H1 (cell line): ENCODE data around the gene LIN28A. TPM values are rescaled to one million over a fixed set of nuclear protein-coding genes. Genes with fewer than 3 reads are reported as not detected.

ENCODE experiments used
- CTCF ChIA-PET: fragments of 300-600 bp; sonication (Branson Sonifier 250); formaldehyde crosslinking; loops from one replicate; lab custom pipeline; 2021; ENCODE audit not compliant: partially characterized antibody; lab: Charles Lee
- POLR2A ChIA-PET: fragments of 300-600 bp; sonication (Branson Sonifier 250); formaldehyde crosslinking; loops from one replicate; lab custom pipeline; 2021; ENCODE audit warnings: inconsistent platforms; ENCODE audit not compliant: partially characterized antibody; lab: Charles Lee
- DNase-seq, 2 experiments: peaks; one replicate each; pipeline versions ENCODE4 v3.0.0 to v3.0.0-alpha.2; 2010 to 2022; ENCODE audit warnings: low spot score in 2 of 2, low read depth in 1 of 2, mixed read lengths in 1 of 2
- FAIRE-seq: peaks from 2 replicates; lab custom pipeline; 2011; peaks lifted over from hg19 to GRCh38; lab: Jason Lieb, UNC
- H2AFZ ChIP-seq: 2 replicates; pipeline ENCODE4 v1.8.1; 2012; ENCODE audit warnings: low read length, inconsistent platforms
- H2AK5ac ChIP-seq: 2 replicates; pipeline ENCODE4 v1.6.1; 2013; ENCODE audit warnings: low read depth, low read length
- H2BK120ac ChIP-seq: replicated peaks from 2 replicates; pipeline ENCODE3; 2013; ENCODE audit warnings: low read depth, low read length, inconsistent platforms
- H2BK12ac ChIP-seq: 2 replicates; pipeline ENCODE4 v1.6.1; 2013; ENCODE audit warnings: low read depth, low read length
- H2BK15ac ChIP-seq: 2 replicates; pipeline ENCODE4 v1.6.1; 2013; ENCODE audit warnings: low read length
- H2BK20ac ChIP-seq: 2 replicates; pipeline ENCODE4 v1.6.1; 2013; ENCODE audit warnings: low read length
- H2BK5ac ChIP-seq: 2 replicates; pipeline ENCODE4 v1.6.1; 2013; ENCODE audit warnings: low read depth, low read length
- H3K14ac ChIP-seq: 2 replicates; pipeline ENCODE4 v1.6.1; 2013; ENCODE audit warnings: inconsistent platforms; ENCODE audit not compliant: insufficient read length
- H3K18ac ChIP-seq: 2 replicates; pipeline ENCODE4 v1.6.1; 2013; ENCODE audit warnings: low read length; ENCODE audit errors: extremely low read depth
- H3K23ac ChIP-seq: 2 replicates; pipeline ENCODE4 v1.6.1; 2013; ENCODE audit warnings: inconsistent platforms; ENCODE audit not compliant: insufficient read length
- H3K23me2 ChIP-seq: 2 replicates; pipeline ENCODE4 v1.6.1; 2013; ENCODE audit warnings: low read depth, low read length
- H3K27ac ChIP-seq: 2 replicates; pipeline ENCODE4 v1.6.1; 2011; ENCODE audit warnings: low read depth, low read length, inconsistent platforms
- H3K27me3 ChIP-seq, 4 experiments: replicated peaks in 1 of 4; 1 replicate in 1 of 4; 2 replicates in 3 of 4; pipeline versions ENCODE4 v1.6.1 to v1.8.1; 2011 to 2013; ENCODE audit warnings: low read length in 3 of 4, mild to moderate bottlenecking in 3 of 4, inconsistent platforms in 2 of 4, mixed read lengths in 2 of 4, moderate library complexity in 1 of 4; ENCODE audit not compliant: control insufficient read depth in 3 of 4, insufficient read depth in 3 of 4; ENCODE audit errors: extremely low read depth in 1 of 4
- H3K36me3 ChIP-seq, 4 experiments: 2 replicates each; pipeline versions ENCODE4 v1.6.1 to v1.8.1; 2011 to 2013; ENCODE audit warnings: mild to moderate bottlenecking in 4 of 4, low read length in 3 of 4, moderate library complexity in 2 of 4, control low read depth in 1 of 4, inconsistent platforms in 1 of 4; ENCODE audit not compliant: insufficient read depth in 4 of 4, control insufficient read depth in 2 of 4
- H3K4ac ChIP-seq: replicated peaks from 2 replicates; pipeline ENCODE3; 2013; ENCODE audit warnings: low read length, low read depth, mixed read lengths, inconsistent platforms; ENCODE audit not compliant: insufficient read length
- H3K4me1 ChIP-seq, 4 experiments: replicated peaks in 1 of 4; 1 replicate in 1 of 4; 2 replicates in 3 of 4; pipeline versions ENCODE4 v1.6.1 to v1.8.1; 2011 to 2013; ENCODE audit warnings: low read length in 3 of 4, inconsistent platforms in 2 of 4, mixed read lengths in 1 of 4; ENCODE audit not compliant: insufficient read depth in 4 of 4, control insufficient read depth in 3 of 4
- H3K4me2 ChIP-seq, 2 experiments: 2 replicates each; pipeline versions ENCODE4 v1.6.1 to v1.8.1; 2011 to 2013; ENCODE audit warnings: low read depth in 2 of 2, low read length in 2 of 2, control low read depth in 1 of 2, inconsistent platforms in 1 of 2, mild to moderate bottlenecking in 1 of 2; ENCODE audit not compliant: insufficient read depth in 1 of 2
- H3K4me3 ChIP-seq, 4 experiments: fragments of 200-600, 300-600 bp in 1 of 4; sonication (generic), shearing (Covaris generic), sonication (Bioruptor Twin) in 1 of 4; 2 replicates each; pipeline versions ENCODE4 v1.5.1 to v1.8.1; 2011 to 2016; ENCODE audit warnings: low read length in 4 of 4, low read depth in 3 of 4, control low read depth in 2 of 4, inconsistent platforms in 2 of 4, mild to moderate bottlenecking in 2 of 4, mixed read lengths in 1 of 4, moderate library complexity in 1 of 4; ENCODE audit not compliant: insufficient read depth in 2 of 4; ENCODE audit errors: extremely low read depth in 1 of 4
- H3K56ac ChIP-seq: replicated peaks from 2 replicates; pipeline ENCODE3; 2013; ENCODE audit warnings: low read depth, mild to moderate bottlenecking, mixed read lengths, low read length, inconsistent platforms; ENCODE audit not compliant: insufficient read length
- H3K79me1 ChIP-seq: 2 replicates; pipeline ENCODE4 v1.6.1; 2013; ENCODE audit warnings: low read depth, low read length, control low read depth
- H3K79me2 ChIP-seq, 2 experiments: 2 replicates each; pipeline versions ENCODE4 v1.6.1 to v1.8.1; 2012 to 2013; ENCODE audit warnings: low read length in 2 of 2, mild to moderate bottlenecking in 2 of 2, inconsistent platforms in 1 of 2; ENCODE audit not compliant: insufficient read depth in 2 of 2, control insufficient read depth in 1 of 2
- H3K9ac ChIP-seq, 4 experiments: replicated peaks in 1 of 4; 1 replicate in 1 of 4; 2 replicates in 3 of 4; pipeline versions ENCODE4 v1.6.1 to v1.8.1; 2011 to 2013; ENCODE audit warnings: low read depth in 3 of 4, low read length in 3 of 4, control low read depth in 2 of 4, mild to moderate bottlenecking in 2 of 4, moderate library complexity in 2 of 4, inconsistent platforms in 1 of 4; ENCODE audit errors: extremely low read depth in 1 of 4
- H3K9me3 ChIP-seq, 2 experiments: 2 replicates each; pipeline versions ENCODE4 v1.6.1 to v1.8.1; 2012 to 2013; ENCODE audit warnings: mild to moderate bottlenecking in 2 of 2, moderate library complexity in 2 of 2, control low read depth in 1 of 2, inconsistent platforms in 1 of 2, low read depth in 1 of 2, low read length in 1 of 2, mixed read lengths in 1 of 2; ENCODE audit not compliant: insufficient read depth in 2 of 2
- H4K20me1 ChIP-seq, 2 experiments: replicated peaks in 1 of 2; 2 replicates each; pipeline versions ENCODE3 to v1.8.1; 2011 to 2013; ENCODE audit warnings: inconsistent platforms in 2 of 2, low read length in 2 of 2, mild to moderate bottlenecking in 1 of 2; ENCODE audit not compliant: insufficient read depth in 2 of 2, control insufficient read depth in 1 of 2
- H4K5ac ChIP-seq: 2 replicates; pipeline ENCODE4 v1.6.1; 2013; ENCODE audit warnings: low read length, low read depth, mixed read lengths, inconsistent platforms; ENCODE audit not compliant: insufficient read length
- H4K8ac ChIP-seq: 2 replicates; pipeline ENCODE4 v1.8.0; 2013; ENCODE audit warnings: mild to moderate bottlenecking, moderate library complexity, low read length, inconsistent platforms; ENCODE audit not compliant: insufficient read depth; ENCODE audit errors: extremely low read depth
- H4K91ac ChIP-seq: replicated peaks from 2 replicates; pipeline ENCODE3; 2013; ENCODE audit warnings: low read length, mixed read lengths, inconsistent platforms; ENCODE audit not compliant: insufficient read length
- BACH1 ChIP-seq: IDR thresholded peaks from 2 replicates; pipeline ENCODE4 v1.6.1; 2012; ENCODE audit warnings: low read length, improper control_type of control experiment
- CEBPB ChIP-seq: IDR thresholded peaks from 2 replicates; pipeline ENCODE4 v1.6.1; 2012; ENCODE audit warnings: low read depth, low read length
- CREB1 ChIP-seq: IDR thresholded peaks from 2 replicates; pipeline ENCODE4 v1.6.1; 2012; ENCODE audit warnings: inconsistent platforms
- EP300 ChIP-seq, 2 experiments: IDR thresholded peaks; 1 replicate in 1 of 2; 2 replicates in 1 of 2; pipeline ENCODE4 v1.6.1; 2011 to 2012; ENCODE audit warnings: low read depth in 2 of 2, low read length in 2 of 2, mild to moderate bottlenecking in 2 of 2, borderline replicate concordance in 1 of 2, inconsistent platforms in 1 of 2, moderate library complexity in 1 of 2
- FOSL1 ChIP-seq: IDR thresholded peaks from 2 replicates; pipeline ENCODE4 v1.6.1; 2011; ENCODE audit warnings: mild to moderate bottlenecking, low read depth, low read length, moderate library complexity; ENCODE audit not compliant: insufficient read depth
- GTF2F1 ChIP-seq: IDR thresholded peaks from 2 replicates; pipeline ENCODE4 v1.6.1; 2012; ENCODE audit warnings: low read depth, low read length, improper control_type of control experiment, borderline replicate concordance
- HDAC6 ChIP-seq: IDR thresholded peaks from one replicate; pipeline ENCODE4 v1.7.1; 2012; ENCODE audit warnings: low read depth, mild to moderate bottlenecking, inconsistent platforms, low read length, moderate library complexity
- JUND ChIP-seq: IDR thresholded peaks from 2 replicates; pipeline ENCODE4 v1.6.1; 2011; ENCODE audit warnings: mild to moderate bottlenecking, improper control_type of control experiment, low read length
- MAX ChIP-seq: IDR thresholded peaks from 2 replicates; pipeline ENCODE4 v1.6.1; 2012; ENCODE audit warnings: inconsistent platforms
- POLR2A ChIP-seq, 2 experiments: IDR thresholded peaks; 1 replicate in 1 of 2; 2 replicates in 1 of 2; pipeline ENCODE4 v1.6.1; 2011; ENCODE audit warnings: low read depth in 2 of 2, low read length in 2 of 2, mild to moderate bottlenecking in 2 of 2; ENCODE audit errors: control extremely low read depth in 1 of 2
- RBBP5 ChIP-seq: IDR thresholded peaks from 2 replicates; pipeline ENCODE4 v1.7.1; 2012; ENCODE audit warnings: low read depth, mild to moderate bottlenecking, inconsistent platforms, low read length, moderate library complexity, borderline replicate concordance
- SP2 ChIP-seq: IDR thresholded peaks from 2 replicates; pipeline ENCODE4 v1.6.1; 2012; ENCODE audit warnings: mild to moderate bottlenecking, low read length, inconsistent platforms
- SUZ12 ChIP-seq: fragments of 200-600 bp; sonication (generic); IDR thresholded peaks from 2 replicates; pipeline ENCODE4 v1.6.1; 2012; ENCODE audit warnings: mild to moderate bottlenecking, inconsistent platforms, low read length, moderate library complexity, mixed read lengths
- WGBS, 2 experiments: shearing (Covaris generic) in 1 of 2; methylation state at CpG; one replicate each; pipeline versions ENCODE4 v1.1.6 to v1.1.7; 2013 to 2015; ENCODE audit warnings: low lambda C conversion rate in 2 of 2, mixed read lengths in 2 of 2, inconsistent platforms in 1 of 2, low coverage in 1 of 2, missing lambda C conversion rate in 1 of 2; ENCODE audit not compliant: insufficient replicate concordance in 2 of 2, insufficient coverage in 1 of 2, insufficient read length in 1 of 2; ENCODE audit errors: extremely low coverage in 1 of 2, missing lambda C conversion rate in 1 of 2; 5-methylcytosine and 5-hydroxymethylcytosine counted together
- polyA plus RNA-seq, 7 experiments: library from polyadenylated mRNA; depleted of rRNA in 3 of 7; stranded (reverse) in 5 of 7; unstranded in 2 of 7; fragments of >200 nt in 5 of 7; fragments of 200-250 nt in 2 of 7; gene quantifications; 1 replicate in 5 of 7; 2 replicates in 1 of 7; 4 replicates in 1 of 7; pipeline versions ENCODE4 v1.2.1 to v1.2.3, GENCODE V29; 2011 to 2013; ENCODE audit warnings: missing spikeins in 2 of 7, mixed read lengths in 2 of 7
- total RNA-seq: library from RNA; stranded (reverse); fragmentation: NEBNext Ultra II Directional; extraction: Animal tissue kit (Norgen Biotek cat#: 25700); gene quantifications from 2 replicates; pipeline ENCODE4 v1.2.1, GENCODE V29; 2021

Gene LIN28A
- total and polyA plus RNA-seq, 2 of the 8 experiments (the other 6 are each of a cell fraction or from before 2014, with no cell fraction given): 403 to 1,486 TPM

GRCh38 chr1:26375081-26375480 is 35.5 kb upstream of the LIN28A start:
- Histone ChIP-seq H2AFZ (0 out of 2 replicates have a peak overlapping the region, but pooled peaks have one; percentile 30), H3K79me1 (no peaks in the 10 kb centered on the region), H2BK12ac (no peak overlapping the region), H3K9me3 (no peaks in the 10 kb centered on the region), H3K23ac (no peak overlapping the region), H4K91ac (no peak overlapping the region), H3K27me3 (no peaks in the 10 kb centered on the region), H2BK5ac (no peak overlapping the region; the same call in 1 of the 2 replicates), H2BK20ac (peak overlapping the region; percentile 83; the same call in 1 of the 2 replicates), H4K5ac (no peak overlapping the region), H3K36me3 (no peaks in the 10 kb centered on the region), H2BK15ac (no peak overlapping the region), H4K20me1 (no peaks in the 10 kb centered on the region), H3K56ac (no peak overlapping the region), H3K4me1 (peaks cover 0 to 2% (median 0%) of the 10 kb centered on the region in 4 experiments; a peak in 3 of 7 replicates), H3K18ac (no peak overlapping the region), H3K9ac (no peak overlapping the region), H3K27ac (no peak overlapping the region), H3K4me3 (no peak overlapping the region), H3K79me2 (no peaks in the 10 kb centered on the region), H2AK5ac (no peak overlapping the region), H3K14ac (no peak overlapping the region), H3K4ac (no peak overlapping the region), H3K4me2 (no peak overlapping the region), H3K23me2 (no peaks in the 10 kb centered on the region), H4K8ac (no peak overlapping the region), H2BK120ac (no peak overlapping the region)
- 88% methylated on average over 6 of the region's 6 CpGs; no CpG with 5 or more reads in 1 of the 2 experiments for WGBS, 2 experiments
- no peak for FAIRE-seq
- ChIA-PET POLR2A (interaction anchor here (0.6 to 3.3 kb wide), 4 partner anchors 32 to 78 kb away, joined by 3 to 15 read pairs (median 4); no protein-coding TSS in a partner anchor), CTCF (interaction anchor here (0.6 to 7.9 kb wide), 11 partner anchors 11 to 189 kb away, joined by 3 to 79 read pairs (median 5); partner anchors contain the start of gene CEP85)
- DNase-seq: no peak
- no peak for TF ChIP-seq JUND
- TF ChIP-seq MAX: no peak
- no peak for TF ChIP-seq RBBP5
- no peak for TF ChIP-seq FOSL1
- no peak for TF ChIP-seq GTF2F1
- TF ChIP-seq CREB1: no peak
- TF ChIP-seq SP2: no peak
- TF ChIP-seq CEBPB: no peak
- no peak for TF ChIP-seq EP300 (IDR thresholded peaks at IDR 0.05; ENCODE audit: borderline replicate concordance in 1 of 2, low read depth in 2 of 2, low read length in 2 of 2)
- TF ChIP-seq SUZ12: no peak
- TF ChIP-seq POLR2A (IDR thresholded peaks at IDR 0.05; ENCODE audit: control extremely low read depth in 1 of 2, low read depth in 2 of 2, low read length in 2 of 2): no peak
- TF ChIP-seq BACH1: no peak
- no peak for TF ChIP-seq HDAC6
